ENCODE results near the gene RABEP1.

Gene RABEP1

GRCh38 chr17:5282642-5283217, 646 bp downstream of the RABEP1 start:
- peak; percentile 56 for DNase-seq

- no peak for DNase-seq
Observed at GRCh38 chr17:5283571-5284315, 1.7 kb downstream of the RABEP1 start.

GRCh38 chr17:5284681-5285080, 2.6 kb downstream of the RABEP1 start:
- no peak for DNase-seq

- DNase-seq = no peak
Observed at GRCh38 chr17:5286846-5287245, 4.8 kb downstream of the RABEP1 start.

- no peak for DNase-seq
Observed at GRCh38 chr17:5291683-5292350, 9.7 kb downstream of the RABEP1 start.

- no peak for DNase-seq
Observed at GRCh38 chr17:5297245-5297644, 15.2 kb downstream of the RABEP1 start.

- no peak for DNase-seq
Observed at GRCh38 chr17:5299383-5299782, 17.3 kb downstream of the RABEP1 start.

GRCh38 chr17:5304636-5305035, 22.6 kb downstream of the RABEP1 start:
- DNase-seq = no peak

GRCh38 chr17:5309851-5310250, 27.8 kb downstream of the RABEP1 start:
- DNase-seq = no peak

- no peak for DNase-seq
Observed at GRCh38 chr17:5325851-5326250, 43.8 kb downstream of the RABEP1 start.

- DNase-seq = no peak
Observed at GRCh38 chr17:5329784-5330557, 47.9 kb downstream of the RABEP1 start.

GRCh38 chr17:5330981-5331380, 48.9 kb downstream of the RABEP1 start:
- no peak for DNase-seq

GRCh38 chr17:5331506-5331905, 49.4 kb downstream of the RABEP1 start:
- no peak for DNase-seq

GRCh38 chr17:5344914-5345313, 62.8 kb downstream of the RABEP1 start:
- no peak for DNase-seq

GRCh38 chr17:5352681-5353289, 70.7 kb downstream of the RABEP1 start:
- no peak for DNase-seq

- DNase-seq = no peak
Observed at GRCh38 chr17:5354310-5354709, 72.2 kb downstream of the RABEP1 start.

GRCh38 chr17:5354886-5355415, 72.9 kb downstream of the RABEP1 start:
- DNase-seq = no peak

GRCh38 chr17:5355421-5356129, 73.5 kb downstream of the RABEP1 start:
- DNase-seq = no peak

- no peak for DNase-seq
Observed at GRCh38 chr17:5361426-5361825, 79.3 kb downstream of the RABEP1 start.

GRCh38 chr17:5362162-5362811, 80.2 kb downstream of the RABEP1 start:
- DNase-seq = no peak

GRCh38 chr17:5364156-5364555, 82.1 kb downstream of the RABEP1 start:
- DNase-seq = no peak

GRCh38 chr17:5364696-5365095, 82.6 kb downstream of the RABEP1 start:
- DNase-seq = no peak
